Mesenchymal stem cell (in vitro differentiated cells and primary cell): ENCODE measurements around the gene STMP1.
A peak's percentile ranks its signal among the peaks of the same experiment; 100 is the strongest.

Experiments
- DNase-seq: peaks from one replicate; pipeline ENCODE4 v3.0.0-alpha.2; 2013
- H2AFZ ChIP-seq: one replicate; pipeline ENCODE4 v1.6.1; 2013; ENCODE audit warnings: low read depth, mild to moderate bottlenecking, control low read depth, inconsistent platforms, low read length, moderate library complexity
- H2AK5ac ChIP-seq: 2 replicates; pipeline ENCODE4 v1.6.1; 2013; ENCODE audit warnings: low read length, moderate library complexity, mild to moderate bottlenecking, inconsistent platforms; ENCODE audit not compliant: severe bottlenecking
- H2BK120ac ChIP-seq: one replicate; pipeline ENCODE4 v1.6.1; 2013; ENCODE audit warnings: low read depth, mild to moderate bottlenecking, inconsistent platforms, low read length, moderate library complexity
- H2BK12ac ChIP-seq, 2 experiments: one replicate each; pipeline ENCODE4 v1.6.1; 2013; ENCODE audit warnings: inconsistent platforms in 2 of 2, low read length in 2 of 2, mild to moderate bottlenecking in 2 of 2, moderate library complexity in 2 of 2, control low read depth in 1 of 2
- H2BK15ac ChIP-seq: one replicate; pipeline ENCODE4 v1.6.1; 2013; ENCODE audit warnings: mild to moderate bottlenecking, low read depth, inconsistent platforms; ENCODE audit not compliant: poor library complexity, severe bottlenecking
- H2BK5ac ChIP-seq: 2 replicates; pipeline ENCODE4 v1.6.1; 2013; ENCODE audit warnings: low read depth, mild to moderate bottlenecking, low read length, control low read depth, inconsistent platforms; ENCODE audit not compliant: poor library complexity, severe bottlenecking
- H3K14ac ChIP-seq, 2 experiments: one replicate each; pipeline ENCODE4 v1.6.1; 2013; ENCODE audit warnings: inconsistent platforms in 2 of 2, low read length in 2 of 2, control low read depth in 1 of 2, mild to moderate bottlenecking in 1 of 2, moderate library complexity in 1 of 2
- H3K18ac ChIP-seq, 2 experiments: one replicate each; pipeline ENCODE4 v1.6.1; 2013; ENCODE audit warnings: inconsistent platforms in 2 of 2, low read length in 2 of 2, control low read depth in 1 of 2, low read depth in 1 of 2, mild to moderate bottlenecking in 1 of 2
- H3K23ac ChIP-seq, 2 experiments: one replicate each; pipeline ENCODE4 v1.6.1; 2013; ENCODE audit warnings: inconsistent platforms in 2 of 2, low read length in 2 of 2, mild to moderate bottlenecking in 2 of 2, moderate library complexity in 2 of 2, control low read depth in 1 of 2
- H3K27ac ChIP-seq: 2 replicates; pipeline ENCODE4 v1.5.1; 2013; ENCODE audit warnings: mild to moderate bottlenecking, moderate library complexity, low read length, control low read depth, inconsistent platforms; ENCODE audit not compliant: poor library complexity, severe bottlenecking
- H3K27me3 ChIP-seq, 2 experiments: 2 replicates each; pipeline versions ENCODE4 v1.6.1 to v1.7.0; 2013; ENCODE audit warnings: low read length in 2 of 2, mild to moderate bottlenecking in 2 of 2, moderate library complexity in 2 of 2, control low read depth in 1 of 2, inconsistent platforms in 1 of 2; ENCODE audit not compliant: control insufficient read depth in 1 of 2, insufficient read depth in 1 of 2
- H3K36me3 ChIP-seq, 2 experiments: 2 replicates each; pipeline versions ENCODE4 v1.6.1 to v1.7.0; 2013; ENCODE audit warnings: low read length in 2 of 2, control low read depth in 1 of 2, inconsistent platforms in 1 of 2, low read depth in 1 of 2, mild to moderate bottlenecking in 1 of 2; ENCODE audit not compliant: insufficient read depth in 2 of 2, control insufficient read depth in 1 of 2
- H3K4ac ChIP-seq, 2 experiments: one replicate each; pipeline ENCODE4 v1.6.1; 2013; ENCODE audit warnings: inconsistent platforms in 2 of 2, low read length in 2 of 2, mild to moderate bottlenecking in 2 of 2, moderate library complexity in 2 of 2, control low read depth in 1 of 2, low read depth in 1 of 2
- H3K4me1 ChIP-seq: 2 replicates; pipeline ENCODE4 v1.6.1; 2013; ENCODE audit warnings: low read depth, low read length, control low read depth; ENCODE audit not compliant: control insufficient read depth, insufficient read depth
- H3K4me2 ChIP-seq: 2 replicates; pipeline ENCODE4 v1.6.1; 2013; ENCODE audit warnings: low read length, mild to moderate bottlenecking, inconsistent platforms; ENCODE audit not compliant: poor library complexity, severe bottlenecking
- H3K4me3 ChIP-seq, 2 experiments: 2 replicates each; pipeline versions ENCODE4 v1.5.1 to v1.7.0; 2013; ENCODE audit warnings: low read length in 2 of 2, mild to moderate bottlenecking in 2 of 2, control low read depth in 1 of 2, low read depth in 1 of 2; ENCODE audit not compliant: insufficient read depth in 1 of 2
- H3K79me1 ChIP-seq: replicated peaks from 2 replicates; pipeline ENCODE4 v1.6.1; 2013; ENCODE audit warnings: mild to moderate bottlenecking, control low read depth, low read length, inconsistent platforms; ENCODE audit not compliant: poor library complexity, severe bottlenecking
- H3K9ac ChIP-seq: 2 replicates; pipeline ENCODE4 v1.7.0; 2013; ENCODE audit warnings: mild to moderate bottlenecking, low read length, moderate library complexity
- H3K9me3 ChIP-seq: 2 replicates; pipeline ENCODE4 v1.7.0; 2013; ENCODE audit warnings: mild to moderate bottlenecking, low read length; ENCODE audit not compliant: control insufficient read depth
- H4K8ac ChIP-seq: one replicate; pipeline ENCODE4 v1.6.1; 2013; ENCODE audit warnings: inconsistent platforms, mild to moderate bottlenecking, low read length, moderate library complexity
- H4K91ac ChIP-seq: one replicate; pipeline ENCODE4 v1.6.1; 2013; ENCODE audit warnings: mild to moderate bottlenecking, low read length, inconsistent platforms
- WGBS: methylation state at CpG from one replicate; pipeline ENCODE4 v1.1.7; 2013; ENCODE audit warnings: mixed read lengths; 5-methylcytosine and 5-hydroxymethylcytosine counted together

STMP1 gene

GRCh38 chr7:135659159-135659846 lies 3.0 kb upstream of the STMP1 start:
- H2AK5ac ChIP-seq, result no peak overlapping the region
- no peak overlapping the region for H3K4me2 ChIP-seq
- no peak overlapping the region for H3K4ac ChIP-seq
- H2BK12ac ChIP-seq, result no peak overlapping the region
- H3K4me3 ChIP-seq, result no peak overlapping the region
- no peak overlapping the region for H4K91ac ChIP-seq
- DNase-seq, result peak; percentile 58
- H2BK15ac ChIP-seq, result no peak overlapping the region
- peaks cover 12% of the 10 kb centered on the region for H3K4me1 ChIP-seq
- WGBS, result 80% methylated on average over 3 of the region's 9 CpGs
- no peak overlapping the region for H2AFZ ChIP-seq
- no peak overlapping the region for H3K14ac ChIP-seq
- H4K8ac ChIP-seq, result no peak overlapping the region
- H3K27me3 ChIP-seq, result no peaks in the 10 kb centered on the region
- no peaks in the 10 kb centered on the region for H3K36me3 ChIP-seq
- H3K9me3 ChIP-seq, result no peaks in the 10 kb centered on the region
- no peak overlapping the region for H2BK120ac ChIP-seq
- H3K23ac ChIP-seq, result no peak overlapping the region
- no peak overlapping the region for H3K9ac ChIP-seq
- peaks cover 1% of the 10 kb centered on the region for H3K79me1 ChIP-seq
- H3K27ac ChIP-seq, result no peak overlapping the region
- H3K18ac ChIP-seq, result no peak overlapping the region
- no peak overlapping the region for H2BK5ac ChIP-seq

GRCh38 chr7:135661311-135662122 lies 797 bp upstream of the STMP1 start:
- Histone ChIP-seq H3K4me3 (peak overlapping the region; percentile 95 to 98), H4K91ac (peak overlapping the region; percentile 74), H3K9ac (peak overlapping the region; percentile 100), H3K79me1 (peaks cover 5% of the 10 kb centered on the region), H3K4me2 (peak overlapping the region; percentile 53), H3K18ac (peak overlapping the region; percentile 25 to 91), H3K27me3 (no peaks in the 10 kb centered on the region), H2AFZ (peak overlapping the region; percentile 95), H3K9me3 (no peaks in the 10 kb centered on the region), H3K23ac (no peak overlapping the region), H3K27ac (peak overlapping the region; percentile 47), H3K14ac (no peak overlapping the region), H4K8ac (peak overlapping the region; percentile 98), H3K4me1 (peaks cover 15% of the 10 kb centered on the region), H2BK5ac (no peak overlapping the region), H3K36me3 (peaks cover 4 to 5% of the 10 kb centered on the region in 2 experiments), H3K4ac (peak overlapping the region; percentile 85 to 86), H2AK5ac (peak overlapping the region; percentile 33), H2BK120ac (peak overlapping the region; percentile 94), H2BK12ac (peak overlapping the region in 1 of 2 experiments; percentile 25), H2BK15ac (peak overlapping the region; percentile 60)
- WGBS, result 82% methylated on average over 14 of the region's 14 CpGs
- no peak for DNase-seq

- H2BK15ac ChIP-seq, result peak overlapping the region; percentile 60
- no peak for DNase-seq
- peak overlapping the region; percentile 94 for H2BK120ac ChIP-seq
- peak overlapping the region; percentile 25 to 91 for H3K18ac ChIP-seq
- H4K91ac ChIP-seq, result peak overlapping the region; percentile 74
- WGBS, result 11% methylated on average over 17 of the region's 17 CpGs
- H2AFZ ChIP-seq, result peak overlapping the region; percentile 95
- H2AK5ac ChIP-seq, result peak overlapping the region; percentile 33
- H3K14ac ChIP-seq, result no peak overlapping the region
- peak overlapping the region; percentile 47 for H3K27ac ChIP-seq
- peak overlapping the region; percentile 85 to 86 for H3K4ac ChIP-seq
- H3K27me3 ChIP-seq, result no peaks in the 10 kb centered on the region
- H3K4me3 ChIP-seq, result peak overlapping the region; percentile 95 to 98
- peak overlapping the region in 1 of 2 experiments; percentile 25 for H2BK12ac ChIP-seq
- peaks cover 5% of the 10 kb centered on the region for H3K79me1 ChIP-seq
- H2BK5ac ChIP-seq, result no peak overlapping the region
- peak overlapping the region; percentile 98 for H4K8ac ChIP-seq
- peak overlapping the region; percentile 53 for H3K4me2 ChIP-seq
- peak overlapping the region; percentile 100 for H3K9ac ChIP-seq
- H3K23ac ChIP-seq, result no peak overlapping the region
- peaks cover 15% of the 10 kb centered on the region for H3K4me1 ChIP-seq
- H3K9me3 ChIP-seq, result no peaks in the 10 kb centered on the region
- H3K36me3 ChIP-seq, result peaks cover 4 to 8% of the 10 kb centered on the region in 2 experiments
These were observed 266 bp upstream of the STMP1 start for GRCh38 chr7:135662123-135662372.

GRCh38 chr7:135664046-135664589 lies 1.8 kb downstream of the STMP1 start:
- DNase-seq, result peak; percentile 75
- Histone ChIP-seq H2BK15ac (no peak overlapping the region), H3K4ac (no peak overlapping the region), H3K14ac (no peak overlapping the region), H3K27ac (no peak overlapping the region), H2BK120ac (no peak overlapping the region), H4K91ac (no peak overlapping the region), H3K27me3 (no peaks in the 10 kb centered on the region), H2AFZ (no peak overlapping the region), H3K4me2 (no peak overlapping the region), H3K23ac (no peak overlapping the region), H3K9me3 (no peaks in the 10 kb centered on the region), H2AK5ac (no peak overlapping the region), H3K4me3 (peak overlapping the region in 1 of 2 experiments; percentile 98), H3K9ac (peak overlapping the region; percentile 100), H2BK5ac (no peak overlapping the region), H3K79me1 (peaks cover 10% of the 10 kb centered on the region), H4K8ac (no peak overlapping the region), H3K36me3 (peaks cover 7 to 12% of the 10 kb centered on the region in 2 experiments), H3K4me1 (peaks cover 15% of the 10 kb centered on the region), H2BK12ac (no peak overlapping the region), H3K18ac (no peak overlapping the region)
- 88% methylated on average over 3 of the region's 3 CpGs for WGBS
